KMS-11 (cell line): Measurements from ENCODE around the gene TAF1C.
"Not testable (repeated sequence)": the region's sequence is repeated elsewhere in the genome, so short reads cannot be mapped to it uniquely, and the experiment has no call there.

Experiments used
- H2AFZ ChIP-seq: fragments of 200-600 bp; sonication (generic); 2 replicates; pipeline ENCODE4 v1.6.1; 2016; ENCODE audit warnings: antibody characterized with exemption, mixed run types, low read depth
- H3K27ac ChIP-seq: fragments of 200-600 bp; sonication (generic); 2 replicates; pipeline ENCODE4 v1.6.1; 2016; ENCODE audit warnings: mild to moderate bottlenecking, mixed run types
- H3K27me3 ChIP-seq: fragments of 200-600 bp; sonication (generic); 2 replicates; pipeline ENCODE4 v1.6.1; 2017; ENCODE audit warnings: mild to moderate bottlenecking, low read depth, mixed run types, moderate library complexity; ENCODE audit not compliant: insufficient read depth
- H3K36me3 ChIP-seq: fragments of 200-600 bp; sonication (generic); 2 replicates; pipeline ENCODE4 v1.6.1; 2017; ENCODE audit warnings: mild to moderate bottlenecking, mixed run types; ENCODE audit not compliant: insufficient read depth
- H3K4me1 ChIP-seq: fragments of 200-600 bp; sonication (generic); 2 replicates; pipeline ENCODE4 v1.6.1; 2016; ENCODE audit warnings: mild to moderate bottlenecking, low read depth, mixed run types; ENCODE audit not compliant: poor library complexity, severe bottlenecking
- H3K4me2 ChIP-seq: fragments of 200-600 bp; sonication (generic); 2 replicates; pipeline ENCODE4 v1.7.0; 2016; ENCODE audit warnings: mild to moderate bottlenecking, mixed run types
- H3K4me3 ChIP-seq: fragments of 200-600 bp; sonication (generic); IDR thresholded peaks from 2 replicates; pipeline ENCODE4 v1.6.1; 2017; ENCODE audit warnings: low read depth, low read length, mixed read lengths; ENCODE audit not compliant: insufficient read depth
- H3K79me2 ChIP-seq: fragments of 200-600 bp; sonication (generic); 2 replicates; pipeline ENCODE4 v1.6.1; 2016; ENCODE audit warnings: low read depth, mixed run types; ENCODE audit not compliant: insufficient read depth
- H3K9ac ChIP-seq: fragments of 200-600 bp; sonication (generic); 2 replicates; pipeline ENCODE4 v1.6.1; 2016; ENCODE audit warnings: mild to moderate bottlenecking, mixed run types
- H4K20me1 ChIP-seq: fragments of 200-600 bp; sonication (generic); 2 replicates; pipeline ENCODE4 v1.6.1; 2016; ENCODE audit warnings: mild to moderate bottlenecking, mixed run types; ENCODE audit not compliant: insufficient read depth
- TF ChIP-seq, protein P1 (sequence below): fragments of 200-600 bp; sonication (generic); conservative IDR thresholded peaks from 2 replicates; pipeline ENCODE4 v1.6.1; 2017; ENCODE audit warnings: low read depth, mild to moderate bottlenecking, antibody characterized with exemption, low read length, moderate library complexity, mixed read lengths

Gene TAF1C

DNA sequence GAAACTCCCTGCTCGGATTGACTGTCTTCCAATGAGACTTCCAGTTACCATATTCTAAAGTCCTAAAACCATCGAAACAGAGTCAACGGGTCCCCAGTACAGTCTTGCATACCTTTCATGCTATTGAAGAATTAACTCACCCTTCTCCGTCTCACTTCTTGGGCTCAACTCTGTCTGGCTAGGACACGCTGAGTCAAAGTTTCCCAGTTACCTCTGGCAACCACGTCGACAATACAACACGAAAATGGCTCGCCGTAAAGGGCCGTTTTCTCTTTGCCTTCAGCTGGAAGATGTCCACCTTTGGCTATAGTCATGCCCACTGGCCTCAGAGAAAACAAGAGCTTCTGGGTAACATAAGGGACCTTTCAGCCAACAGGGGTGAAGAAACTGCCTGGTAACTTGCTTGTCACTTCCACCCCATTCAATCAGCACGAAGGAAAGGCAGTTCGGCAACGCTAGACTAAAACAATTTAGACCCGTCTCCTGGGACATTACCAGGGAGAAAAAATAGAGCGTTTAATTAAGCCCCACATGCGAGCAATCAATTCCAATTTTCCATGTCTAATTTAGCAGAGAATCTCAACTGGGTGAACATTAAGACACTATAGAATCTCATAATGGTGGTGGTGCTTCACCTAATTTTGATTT is 31.4 kb upstream of the TAF1C start:
- no peaks in the 10 kb centered on the region for H3K36me3 ChIP-seq

DNA sequence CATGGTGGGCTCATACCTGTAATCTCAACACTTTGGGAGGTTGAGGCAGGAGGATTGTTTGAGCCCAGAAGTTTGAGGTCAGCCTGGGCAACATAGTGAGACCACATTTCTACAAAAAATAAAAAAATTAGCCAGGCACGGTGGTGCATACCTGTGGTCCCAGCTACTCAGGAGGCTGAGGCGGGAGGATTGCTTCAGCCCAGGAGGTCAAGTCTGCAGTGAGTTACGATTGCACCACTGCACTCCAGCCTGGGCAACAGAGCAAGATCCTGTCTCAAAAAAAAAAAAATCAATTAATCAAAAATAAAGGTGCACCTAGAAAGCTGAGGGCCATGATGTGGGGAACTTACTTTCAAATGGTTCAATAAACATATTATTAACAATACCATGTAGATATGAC is 29.3 kb upstream of the TAF1C start:
- not testable (repeated sequence) for H3K4me3 ChIP-seq, H3K27ac ChIP-seq, H3K79me2 ChIP-seq, H3K4me1 ChIP-seq, H3K36me3 ChIP-seq, H3K4me2 ChIP-seq, H4K20me1 ChIP-seq, H2AFZ ChIP-seq, H3K9ac ChIP-seq
- H3K27me3 ChIP-seq = peaks cover 20% of the 10 kb centered on the region; the same call in 1 of the 2 replicates

More for the DNA sequence above, 31.4 kb upstream of the TAF1C start:
- Histone ChIP-seq H4K20me1 (no peaks in the 10 kb centered on the region), H3K4me1 (no peaks in the 10 kb centered on the region), H3K4me3 (no peak overlapping the region), H3K9ac (no peak overlapping the region), H2AFZ (no peak overlapping the region), H3K4me2 (no peak overlapping the region), H3K27ac (no peak overlapping the region), H3K27me3 (peaks cover 25% of the 10 kb centered on the region), H3K79me2 (no peaks in the 10 kb centered on the region)
- TF ChIP-seq, protein P1, sequence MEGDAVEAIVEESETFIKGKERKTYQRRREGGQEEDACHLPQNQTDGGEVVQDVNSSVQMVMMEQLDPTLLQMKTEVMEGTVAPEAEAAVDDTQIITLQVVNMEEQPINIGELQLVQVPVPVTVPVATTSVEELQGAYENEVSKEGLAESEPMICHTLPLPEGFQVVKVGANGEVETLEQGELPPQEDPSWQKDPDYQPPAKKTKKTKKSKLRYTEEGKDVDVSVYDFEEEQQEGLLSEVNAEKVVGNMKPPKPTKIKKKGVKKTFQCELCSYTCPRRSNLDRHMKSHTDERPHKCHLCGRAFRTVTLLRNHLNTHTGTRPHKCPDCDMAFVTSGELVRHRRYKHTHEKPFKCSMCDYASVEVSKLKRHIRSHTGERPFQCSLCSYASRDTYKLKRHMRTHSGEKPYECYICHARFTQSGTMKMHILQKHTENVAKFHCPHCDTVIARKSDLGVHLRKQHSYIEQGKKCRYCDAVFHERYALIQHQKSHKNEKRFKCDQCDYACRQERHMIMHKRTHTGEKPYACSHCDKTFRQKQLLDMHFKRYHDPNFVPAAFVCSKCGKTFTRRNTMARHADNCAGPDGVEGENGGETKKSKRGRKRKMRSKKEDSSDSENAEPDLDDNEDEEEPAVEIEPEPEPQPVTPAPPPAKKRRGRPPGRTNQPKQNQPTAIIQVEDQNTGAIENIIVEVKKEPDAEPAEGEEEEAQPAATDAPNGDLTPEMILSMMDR = no peak

DNA sequence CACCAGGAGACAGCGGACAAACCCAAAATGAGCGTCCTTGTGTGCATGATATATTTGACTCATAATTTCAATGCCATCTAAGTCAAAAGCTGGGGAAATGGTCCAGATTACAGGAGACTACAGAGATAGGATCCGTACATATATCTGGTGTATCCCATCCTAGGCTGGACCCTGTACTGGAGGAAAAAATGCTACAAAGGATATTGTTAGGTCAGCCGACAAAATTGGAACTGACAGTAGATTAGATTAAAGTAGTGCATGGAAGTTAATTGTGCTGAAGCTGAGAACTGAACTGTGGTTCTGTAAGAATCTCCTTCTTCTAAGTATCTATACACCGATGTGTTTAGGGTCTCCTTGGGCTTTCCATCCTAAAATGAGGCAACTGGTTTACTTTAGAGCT is 28.7 kb upstream of the TAF1C start:
- H2AFZ ChIP-seq = no peak overlapping the region
- H3K79me2 ChIP-seq = no peaks in the 10 kb centered on the region
- peaks cover 16% of the 10 kb centered on the region; the same call in 1 of the 2 replicates for H3K27me3 ChIP-seq
- no peaks in the 10 kb centered on the region for H3K36me3 ChIP-seq
- H3K4me1 ChIP-seq = no peaks in the 10 kb centered on the region
- no peak overlapping the region for H3K9ac ChIP-seq
- TF ChIP-seq, protein P1 = no peak
- no peak overlapping the region for H3K4me3 ChIP-seq
- H4K20me1 ChIP-seq = no peaks in the 10 kb centered on the region
- no peak overlapping the region for H3K4me2 ChIP-seq
- H3K27ac ChIP-seq = no peak overlapping the region

DNA sequence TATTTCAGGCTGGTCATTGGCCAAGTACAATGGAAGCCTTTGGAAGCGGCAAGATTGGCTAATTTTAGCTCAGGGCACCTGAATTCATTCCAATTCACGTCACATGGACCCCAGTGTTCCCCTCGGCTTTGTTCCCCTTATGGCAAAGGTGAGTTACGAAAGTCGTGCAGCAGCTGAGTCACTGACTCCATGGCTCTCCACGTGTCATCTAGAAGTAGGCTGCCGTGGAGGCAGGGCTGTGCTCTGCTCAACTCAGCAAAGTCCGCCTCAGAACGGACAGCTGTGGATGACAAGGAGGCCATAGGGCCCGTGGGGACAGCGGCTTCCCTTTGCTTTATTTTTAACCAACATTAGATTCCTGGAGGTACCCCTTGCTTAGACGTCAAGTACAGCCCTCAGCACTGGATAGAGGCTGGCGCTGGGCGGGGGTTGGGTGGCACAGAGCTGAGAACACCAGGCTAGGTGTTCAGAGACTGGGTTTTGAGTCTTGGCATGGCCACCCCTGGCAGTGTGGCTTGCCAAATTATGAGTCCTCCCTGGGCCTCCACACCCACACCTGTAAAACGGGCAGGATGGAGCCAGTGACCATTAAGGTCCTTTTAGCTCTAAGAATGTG is 27.7 kb upstream of the TAF1C start:
- Histone ChIP-seq H4K20me1 (no peaks in the 10 kb centered on the region), H3K36me3 (no peaks in the 10 kb centered on the region), H2AFZ (no peak overlapping the region), H3K4me1 (no peaks in the 10 kb centered on the region), H3K9ac (no peak overlapping the region), H3K27me3 (peaks cover 16% of the 10 kb centered on the region; the same call in 1 of the 2 replicates), H3K27ac (no peak overlapping the region), H3K4me3 (no peak overlapping the region), H3K4me2 (no peak overlapping the region), H3K79me2 (no peaks in the 10 kb centered on the region)
- TF ChIP-seq, protein P1 = no peak

DNA sequence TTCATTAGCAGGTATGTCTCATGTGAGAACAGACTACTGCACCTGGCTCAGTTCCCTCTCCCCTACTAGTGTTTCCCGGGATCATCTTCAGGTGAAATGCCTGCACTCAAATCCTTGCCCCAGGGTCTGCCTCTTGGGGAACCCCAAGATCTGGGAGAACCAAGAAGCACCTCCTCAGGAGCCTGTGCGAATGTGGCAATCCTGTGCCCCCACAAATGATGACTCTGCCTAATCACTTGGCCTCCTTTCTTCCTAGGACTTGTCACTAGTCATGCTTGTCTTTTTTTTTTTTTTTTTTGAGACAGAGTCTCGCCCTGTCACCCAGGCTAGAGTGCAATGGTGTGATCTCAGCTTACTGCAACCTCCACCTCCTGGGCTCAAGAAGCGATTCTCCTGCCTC is 25.8 kb upstream of the TAF1C start:
- TF ChIP-seq, protein P1 = no peak
- Histone ChIP-seq H3K79me2 (no peaks in the 10 kb centered on the region), H4K20me1 (no peaks in the 10 kb centered on the region), H3K4me3 (no peak overlapping the region), H2AFZ (no peak overlapping the region), H3K27me3 (peaks cover 15% of the 10 kb centered on the region; the same call in 1 of the 2 replicates), H3K4me2 (no peak overlapping the region), H3K4me1 (no peaks in the 10 kb centered on the region), H3K9ac (no peak overlapping the region), H3K36me3 (no peaks in the 10 kb centered on the region), H3K27ac (no peak overlapping the region)
